ENCODE data around the gene ABCF3. TPM values are rescaled to one million over a fixed set of nuclear protein-coding genes. Genes with fewer than 3 reads are reported as not detected.

ABCF3 gene
- total RNA-seq, 4 donors from 2014 or later: 34.8 to 43.2 (median 36.9) TPM

DNA sequence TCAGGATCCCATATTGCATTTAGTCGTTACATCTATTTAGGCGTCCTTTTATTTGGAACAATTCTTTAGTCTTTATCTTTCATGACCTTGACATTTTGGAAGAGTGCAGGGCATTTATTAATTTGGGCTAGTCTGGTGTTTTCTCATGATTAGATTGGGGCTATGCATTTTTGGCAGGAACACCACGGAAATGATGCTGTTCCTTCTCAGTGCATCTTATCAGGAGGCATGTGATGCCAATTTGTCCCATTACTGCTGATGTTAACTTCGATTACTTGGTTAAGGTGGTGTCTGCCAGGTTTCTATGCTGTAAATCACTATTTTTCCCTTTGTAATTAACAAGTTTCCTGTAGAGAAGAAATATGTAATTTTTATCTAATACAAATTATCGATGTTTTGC lies 25.3 kb downstream of the ABCF3 start:
- no peaks in the 10 kb centered on the region for H3K36me3 ChIP-seq
- H3K9me3 ChIP-seq: no peaks in the 10 kb centered on the region
- no peak overlapping the region for H3K27ac ChIP-seq (replicated peaks in 1 of 4)
- TF ChIP-seq POLR2AphosphoS5 (IDR thresholded peaks at IDR 0.05): no peak
- no peak for TF ChIP-seq POLR2A (IDR thresholded peaks at IDR 0.05; ENCODE audit: low read depth)
- TF ChIP-seq, protein P1, sequence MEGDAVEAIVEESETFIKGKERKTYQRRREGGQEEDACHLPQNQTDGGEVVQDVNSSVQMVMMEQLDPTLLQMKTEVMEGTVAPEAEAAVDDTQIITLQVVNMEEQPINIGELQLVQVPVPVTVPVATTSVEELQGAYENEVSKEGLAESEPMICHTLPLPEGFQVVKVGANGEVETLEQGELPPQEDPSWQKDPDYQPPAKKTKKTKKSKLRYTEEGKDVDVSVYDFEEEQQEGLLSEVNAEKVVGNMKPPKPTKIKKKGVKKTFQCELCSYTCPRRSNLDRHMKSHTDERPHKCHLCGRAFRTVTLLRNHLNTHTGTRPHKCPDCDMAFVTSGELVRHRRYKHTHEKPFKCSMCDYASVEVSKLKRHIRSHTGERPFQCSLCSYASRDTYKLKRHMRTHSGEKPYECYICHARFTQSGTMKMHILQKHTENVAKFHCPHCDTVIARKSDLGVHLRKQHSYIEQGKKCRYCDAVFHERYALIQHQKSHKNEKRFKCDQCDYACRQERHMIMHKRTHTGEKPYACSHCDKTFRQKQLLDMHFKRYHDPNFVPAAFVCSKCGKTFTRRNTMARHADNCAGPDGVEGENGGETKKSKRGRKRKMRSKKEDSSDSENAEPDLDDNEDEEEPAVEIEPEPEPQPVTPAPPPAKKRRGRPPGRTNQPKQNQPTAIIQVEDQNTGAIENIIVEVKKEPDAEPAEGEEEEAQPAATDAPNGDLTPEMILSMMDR (IDR thresholded peaks at IDR 0.05): no peak
- TF ChIP-seq EP300 (IDR thresholded peaks at IDR 0.05): no peak
- peaks cover 0 to 14% (median 2%) of the 10 kb centered on the region in 4 donors for H3K27me3 ChIP-seq
- H3K4me1 ChIP-seq: peaks cover 0 to 12% (median 10%) of the 10 kb centered on the region in 4 donors
- DNase-seq (ENCODE audit: extremely low spot score): no peak
- 80% methylated on average over 5 of the region's 5 CpGs for WGBS
- H3K4me3 ChIP-seq: no peak overlapping the region
- intact Hi-C loops (cut with DNase I): no loop called here

DNA sequence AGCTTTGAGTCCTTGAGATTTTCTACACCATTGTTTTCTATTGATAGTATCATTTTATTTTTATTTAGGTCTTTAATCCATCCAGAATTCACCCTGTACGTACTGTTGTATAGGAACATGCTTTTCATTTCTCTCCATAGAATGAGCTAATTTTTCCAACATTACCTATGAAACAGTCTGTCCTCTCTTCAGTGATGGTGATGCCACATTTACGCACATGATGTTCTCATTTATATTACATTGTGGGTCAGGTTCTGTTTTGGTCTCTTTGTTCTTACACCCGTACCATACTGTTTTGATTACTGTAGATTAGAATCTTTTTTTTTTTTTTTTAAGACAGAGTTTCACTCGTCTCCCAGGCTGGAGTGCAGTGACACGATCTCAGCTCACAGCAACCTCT lies 25.7 kb downstream of the ABCF3 start:
- Histone ChIP-seq H3K36me3 (no peaks in the 10 kb centered on the region), H3K4me1 (peaks cover 0 to 12% (median 10%) of the 10 kb centered on the region in 4 donors), H3K27me3 (peaks cover 0 to 9% (median 2%) of the 10 kb centered on the region in 4 donors), H3K27ac (replicated peaks in 1 of 4) (no peak overlapping the region), H3K4me3 (no peak overlapping the region), H3K9me3 (no peaks in the 10 kb centered on the region)
- 82% methylated on average over 5 of the region's 5 CpGs for WGBS
- no peak for DNase-seq (ENCODE audit: extremely low spot score)
- intact Hi-C loops (cut with DNase I): no loop called here
- TF ChIP-seq POLR2AphosphoS5 (IDR thresholded peaks at IDR 0.05) (no peak), EP300 (IDR thresholded peaks at IDR 0.05) (no peak), POLR2A (IDR thresholded peaks at IDR 0.05; ENCODE audit: low read depth) (no peak)
- TF ChIP-seq, protein P1 (IDR thresholded peaks at IDR 0.05): no peak

DNA sequence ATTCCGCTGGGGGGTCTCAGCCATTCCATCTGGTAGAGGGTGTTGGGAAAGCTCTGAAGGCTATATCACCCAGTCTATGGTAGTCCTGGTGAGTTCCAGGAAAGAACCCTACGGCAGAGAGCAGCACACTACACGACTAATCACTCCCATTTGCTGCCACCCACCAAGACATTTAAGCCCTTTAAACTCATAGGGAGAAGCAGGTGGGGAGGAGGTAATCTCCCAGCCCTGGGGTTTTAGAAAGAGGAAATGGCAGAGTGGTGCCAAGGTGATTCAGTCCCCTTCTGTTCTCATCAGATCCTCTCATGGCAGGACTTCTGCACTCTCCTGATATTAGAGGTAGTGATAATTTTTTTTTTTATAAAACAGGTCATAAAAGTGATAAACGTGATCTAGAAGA lies 32.8 kb downstream of the ABCF3 start:
- H3K36me3 ChIP-seq: no peaks in the 10 kb centered on the region
- intact Hi-C loops (cut with DNase I): no loop called here
- H3K27me3 ChIP-seq: peaks cover 0 to 34% (median 0%) of the 10 kb centered on the region in 4 donors
- DNase-seq (ENCODE audit: extremely low spot score): no peak
- no peaks in the 10 kb centered on the region for H3K9me3 ChIP-seq
- 66% methylated on average over 4 of the region's 4 CpGs for WGBS
- H3K4me3 ChIP-seq: no peak overlapping the region
- TF ChIP-seq EP300 (IDR thresholded peaks at IDR 0.05) (no peak), POLR2AphosphoS5 (IDR thresholded peaks at IDR 0.05) (no peak), POLR2A (IDR thresholded peaks at IDR 0.05; ENCODE audit: low read depth) (no peak)
- TF ChIP-seq, protein P1 (IDR thresholded peaks at IDR 0.05): no peak
- no peak overlapping the region for H3K27ac ChIP-seq (replicated peaks in 1 of 4)
- no peaks in the 10 kb centered on the region for H3K4me1 ChIP-seq

DNA sequence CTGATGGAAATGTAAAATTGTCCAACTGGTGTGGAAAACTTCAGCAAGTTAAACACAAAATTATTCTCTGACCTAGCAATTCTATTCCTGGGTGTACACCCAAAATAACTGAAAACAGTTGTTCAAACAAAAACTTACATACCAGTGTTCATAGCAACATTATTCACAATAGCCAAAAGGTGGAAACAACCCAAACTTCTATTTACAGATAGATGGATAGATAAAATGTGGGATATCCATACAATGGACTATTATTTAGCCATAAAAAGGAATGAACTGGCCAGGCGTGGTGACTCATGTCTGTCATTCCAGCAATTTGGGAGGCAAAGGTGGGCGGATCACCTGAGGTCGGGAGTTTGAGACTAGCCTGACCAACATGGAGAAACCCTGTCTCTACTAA lies 36.5 kb downstream of the ABCF3 start:
- H3K27ac ChIP-seq (replicated peaks in 1 of 4): no peak overlapping the region
- no peaks in the 10 kb centered on the region for H3K4me1 ChIP-seq
- TF ChIP-seq, protein P1 (IDR thresholded peaks at IDR 0.05): no peak
- TF ChIP-seq POLR2A (IDR thresholded peaks at IDR 0.05; ENCODE audit: low read depth): no peak
- TF ChIP-seq EP300 (IDR thresholded peaks at IDR 0.05): no peak
- no peak for TF ChIP-seq POLR2AphosphoS5 (IDR thresholded peaks at IDR 0.05)
- no peak for DNase-seq (ENCODE audit: extremely low spot score)
- no peak overlapping the region for H3K4me3 ChIP-seq
- intact Hi-C loops (cut with DNase I): no loop called here
- peaks cover 0 to 64% (median 2%) of the 10 kb centered on the region in 4 donors for H3K27me3 ChIP-seq
- H3K36me3 ChIP-seq: no peaks in the 10 kb centered on the region
- no peaks in the 10 kb centered on the region for H3K9me3 ChIP-seq
- 85% methylated on average over 3 of the region's 3 CpGs for WGBS

DNA sequence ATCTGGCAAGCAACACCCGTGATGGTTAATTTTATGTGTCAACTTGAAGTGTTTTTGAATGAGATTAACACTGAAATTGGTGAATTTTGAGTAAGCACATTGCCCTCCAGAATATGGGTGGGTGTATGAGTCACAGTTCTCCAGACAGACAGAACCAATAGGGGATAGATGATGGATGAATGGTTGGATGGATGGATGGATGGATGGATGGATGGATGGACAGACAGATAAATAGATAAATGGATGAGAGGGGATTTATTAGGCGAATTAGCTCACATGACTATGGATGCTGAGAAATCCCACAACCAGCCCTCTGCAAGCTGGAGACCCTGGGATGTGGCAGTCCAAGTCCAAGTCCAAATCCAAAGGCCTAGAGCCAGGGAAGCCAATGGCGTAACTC lies 37.9 kb downstream of the ABCF3 start:
- Histone ChIP-seq H3K4me1 (peaks cover 2 to 8% (median 4%) of the 10 kb centered on the region in 4 donors), H3K27me3 (peaks cover 0 to 70% (median 8%) of the 10 kb centered on the region in 4 donors), H3K4me3 (no peak overlapping the region), H3K36me3 (no peaks in the 10 kb centered on the region), H3K9me3 (no peaks in the 10 kb centered on the region), H3K27ac (replicated peaks in 1 of 4) (no peak overlapping the region)
- no peak for TF ChIP-seq EP300 (IDR thresholded peaks at IDR 0.05)
- TF ChIP-seq, protein P1 (IDR thresholded peaks at IDR 0.05): no peak
- TF ChIP-seq POLR2A (IDR thresholded peaks at IDR 0.05; ENCODE audit: low read depth): no peak
- TF ChIP-seq POLR2AphosphoS5 (IDR thresholded peaks at IDR 0.05): no peak
- intact Hi-C loops (cut with DNase I): no loop called here
- WGBS: 76% methylated on average over 3 of the region's 3 CpGs
- no peak for DNase-seq (ENCODE audit: extremely low spot score)
